ENCODE data around the gene AEBP1.

Gene AEBP1

GRCh38 chr7:44119829-44120380 is 15.8 kb downstream of the AEBP1 start:
- Histone ChIP-seq H3K9me3 (ENCODE audit: insufficient read depth, low read length) (no peaks in the 10 kb centered on the region), H3K79me2 (ENCODE audit: low read length) (peaks cover 48% of the 10 kb centered on the region)
- TF ChIP-seq EZH2phosphoT487 (IDR thresholded peaks at IDR 0.05; ENCODE audit: low read depth) (no peak), CTCF (IDR thresholded peaks at IDR 0.05; ENCODE audit: low read depth, low read length) (no peak)

GRCh38 chr7:44120395-44120794 is 16.2 kb downstream of the AEBP1 start:
- Histone ChIP-seq H3K9ac (ENCODE audit: low read length) (no peak overlapping the region), H3K27ac (ENCODE audit: low read length) (no peak overlapping the region), H3K79me2 (ENCODE audit: low read length) (peaks cover 48% of the 10 kb centered on the region), H3K4me1 (ENCODE audit: low read length) (peaks cover 8% of the 10 kb centered on the region), H3K36me3 (replicated peaks; ENCODE audit: low read depth, low read length) (peaks cover 46% of the 10 kb centered on the region), H3K4me2 (ENCODE audit: low read length) (no peak overlapping the region), H3K9me3 (ENCODE audit: insufficient read depth, low read length) (no peaks in the 10 kb centered on the region), H2AFZ (ENCODE audit: low read depth, low read length) (no peak overlapping the region), H3K27me3 (ENCODE audit: low read depth, low read length) (no peaks in the 10 kb centered on the region), H3K4me3 (ENCODE audit: low read length) (no peak overlapping the region), H4K20me1 (ENCODE audit: insufficient read depth, low read length) (0 out of 2 replicates have a peak, but pooled peaks cover 9% of the 10 kb centered on the region)
- TF ChIP-seq CTCF (IDR thresholded peaks at IDR 0.05; ENCODE audit: low read depth, low read length), result no peak

More at GRCh38 chr7:44119829-44120380, 15.8 kb downstream of the AEBP1 start:
- 0 out of 2 replicates have a peak, but pooled peaks cover 9% of the 10 kb centered on the region for H4K20me1 ChIP-seq (ENCODE audit: insufficient read depth, low read length)
- H3K4me2 ChIP-seq (ENCODE audit: low read length), result no peak overlapping the region
- H3K4me3 ChIP-seq (ENCODE audit: low read length), result no peak overlapping the region
- no peak overlapping the region for H3K9ac ChIP-seq (ENCODE audit: low read length)
- peaks cover 8% of the 10 kb centered on the region for H3K4me1 ChIP-seq (ENCODE audit: low read length)
- H3K27ac ChIP-seq (ENCODE audit: low read length), result no peak overlapping the region
- peaks cover 51% of the 10 kb centered on the region for H3K36me3 ChIP-seq (replicated peaks; ENCODE audit: low read depth, low read length)
- H3K27me3 ChIP-seq (ENCODE audit: low read depth, low read length), result no peaks in the 10 kb centered on the region
- H2AFZ ChIP-seq (ENCODE audit: low read depth, low read length), result no peak overlapping the region

DNA sequence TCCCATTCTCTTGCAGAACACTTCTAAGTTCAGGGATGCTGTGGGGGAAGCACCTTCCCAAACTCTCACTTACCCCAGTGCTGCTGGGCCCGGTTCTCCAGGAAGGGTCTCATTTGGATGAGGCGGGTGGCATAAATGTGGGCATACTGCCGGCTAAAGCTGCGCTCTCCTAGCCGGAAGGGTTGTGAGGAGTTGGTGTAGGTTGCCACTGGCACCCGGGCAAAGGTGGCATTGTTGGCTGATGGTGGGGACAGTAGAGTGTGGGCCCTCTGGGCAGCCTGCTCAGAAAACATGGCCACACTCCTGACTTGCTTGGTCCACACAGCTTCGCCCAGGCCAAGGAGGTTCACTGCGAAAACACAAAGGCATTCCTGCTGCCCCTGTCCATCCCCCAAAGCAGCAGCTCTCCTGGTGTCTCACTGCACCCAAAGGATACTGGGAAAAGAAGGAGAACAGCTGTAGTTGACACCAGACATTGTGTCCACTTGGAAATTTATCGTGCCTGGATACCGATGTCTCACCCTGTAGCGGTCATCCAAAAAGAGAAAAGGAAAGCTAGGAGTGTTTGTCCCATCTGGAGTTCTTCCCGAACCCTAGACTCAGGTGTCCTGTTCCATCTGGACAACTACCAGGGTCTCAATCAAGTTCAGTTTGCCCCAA is 17.7 kb downstream of the AEBP1 start:
- no peak overlapping the region; the same call in 1 of the 2 replicates for H3K9ac ChIP-seq (ENCODE audit: low read length)
- peaks cover 8% of the 10 kb centered on the region for H3K4me1 ChIP-seq (ENCODE audit: low read length)
- no peaks in the 10 kb centered on the region for H3K27me3 ChIP-seq (ENCODE audit: low read depth, low read length)
- H4K20me1 ChIP-seq (ENCODE audit: insufficient read depth, low read length), result 0 out of 2 replicates have a peak, but pooled peaks cover 9% of the 10 kb centered on the region
- H3K27ac ChIP-seq (ENCODE audit: low read length), result no peak overlapping the region
- TF ChIP-seq EZH2phosphoT487 (IDR thresholded peaks at IDR 0.05; ENCODE audit: low read depth) (no peak), CTCF (IDR thresholded peaks at IDR 0.05; ENCODE audit: low read depth, low read length) (no peak)
- H3K9me3 ChIP-seq (ENCODE audit: insufficient read depth, low read length), result no peaks in the 10 kb centered on the region
- H3K4me2 ChIP-seq (ENCODE audit: low read length), result peak overlapping the region; percentile 95
- H3K79me2 ChIP-seq (ENCODE audit: low read length), result peaks cover 48% of the 10 kb centered on the region
- no peak overlapping the region for H2AFZ ChIP-seq (ENCODE audit: low read depth, low read length)
- peaks cover 45% of the 10 kb centered on the region for H3K36me3 ChIP-seq (replicated peaks; ENCODE audit: low read depth, low read length)
- H3K4me3 ChIP-seq (ENCODE audit: low read length), result peak overlapping the region; percentile 92

DNA sequence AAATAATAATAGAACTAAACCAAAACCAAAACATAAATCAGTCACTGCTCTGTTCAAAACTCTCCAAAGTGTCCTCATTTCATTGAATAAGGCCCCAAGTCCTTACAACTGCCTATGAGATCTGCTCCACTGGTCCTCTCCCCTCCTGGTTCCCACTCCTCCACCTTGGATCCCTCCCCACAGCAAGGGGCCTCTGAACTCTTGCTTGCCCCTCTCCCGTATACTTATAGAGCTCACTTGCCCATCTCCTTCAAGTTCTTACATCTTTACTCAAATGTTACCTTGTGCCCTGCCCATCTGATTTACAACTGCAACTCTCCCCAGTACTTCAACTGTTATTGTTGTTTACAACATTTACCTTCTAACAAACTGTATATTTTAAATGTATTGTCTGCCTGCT is 18.4 kb downstream of the AEBP1 start:
- Histone ChIP-seq H3K4me1 (ENCODE audit: low read length) (peaks cover 8% of the 10 kb centered on the region), H3K4me3 (ENCODE audit: low read length) (peak overlapping the region; percentile 92), H3K4me2 (ENCODE audit: low read length) (peak overlapping the region; percentile 95), H4K20me1 (ENCODE audit: insufficient read depth, low read length) (0 out of 2 replicates have a peak, but pooled peaks cover 9% of the 10 kb centered on the region), H3K27me3 (ENCODE audit: low read depth, low read length) (no peaks in the 10 kb centered on the region), H3K79me2 (ENCODE audit: low read length) (peaks cover 48% of the 10 kb centered on the region), H3K27ac (ENCODE audit: low read length) (peak overlapping the region; percentile 30), H3K9me3 (ENCODE audit: insufficient read depth, low read length) (no peaks in the 10 kb centered on the region), H3K36me3 (replicated peaks; ENCODE audit: low read depth, low read length) (peaks cover 38% of the 10 kb centered on the region), H3K9ac (ENCODE audit: low read length) (peak overlapping the region; percentile 65), H2AFZ (ENCODE audit: low read depth, low read length) (no peak overlapping the region)
- TF ChIP-seq CTCF (IDR thresholded peaks at IDR 0.05; ENCODE audit: low read depth, low read length), result no peak

All from OCI-LY3 (cell line).